PC-9 (cell line): ENCODE results near the gene MIGA1. TPM values are rescaled to one million over a fixed set of nuclear protein-coding genes. Genes with fewer than 3 reads are reported as not detected.

ENCODE experiments used
- BruUV-seq: library from RNA; stranded (reverse); fragments of 400-500 nt; replicated peaks from 2 replicates; lab custom pipeline; 2021; lab: Mats Ljungman, UMichigan
- CTCF ChIA-PET: fragments of 300-600 bp; sonication (Branson Sonifier 250); formaldehyde crosslinking; loops from one replicate; lab custom pipeline; 2022; ENCODE audit warnings: antibody characterized with exemption; lab: Charles Lee
- POLR2A ChIA-PET: fragments of 300-600 bp; sonication (Branson Sonifier 250); formaldehyde crosslinking; loops from one replicate; lab custom pipeline; 2022; ENCODE audit warnings: antibody characterized with exemption; ENCODE audit not compliant: unreplicated experiment; lab: Charles Lee
- DNase-seq, 2 experiments: peaks; one replicate each; pipeline versions ENCODE4 v3.0.0 to v3.0.0-alpha.2; 2015 to 2022; ENCODE audit warnings: mixed read lengths in 1 of 2
- H2AFZ ChIP-seq: fragments of 200-600 bp; sonication (generic); 2 replicates; pipeline ENCODE4 v1.8.1; 2017; ENCODE audit warnings: antibody characterized with exemption
- H3F3A ChIP-seq: fragments of 200-600 bp; sonication (generic); 2 replicates; pipeline ENCODE4 v1.8.1; 2017; ENCODE audit warnings: antibody characterized with exemption, mild to moderate bottlenecking, low read depth; ENCODE audit not compliant: insufficient read depth
- H3K27ac ChIP-seq: fragments of 200-600 bp; sonication (generic); 2 replicates; pipeline ENCODE4 v1.6.1; 2016; ENCODE audit warnings: mixed run types
- H3K27me3 ChIP-seq: fragments of 200-600 bp; sonication (generic); 2 replicates; pipeline ENCODE4 v1.6.1; 2016; ENCODE audit warnings: low read depth, mixed run types; ENCODE audit not compliant: insufficient read depth
- H3K36me3 ChIP-seq: fragments of 200-600 bp; sonication (generic); 2 replicates; pipeline ENCODE4 v1.6.1; 2016; ENCODE audit warnings: low read depth, mixed run types
- H3K4me1 ChIP-seq: fragments of 200-600 bp; sonication (generic); replicated peaks from 2 replicates; pipeline ENCODE4 v1.6.1; 2016; ENCODE audit warnings: mixed run types; ENCODE audit not compliant: insufficient read depth
- H3K4me2 ChIP-seq: fragments of 200-600 bp; sonication (generic); 2 replicates; pipeline ENCODE4 v1.6.1; 2017; ENCODE audit warnings: mixed run types
- H3K4me3 ChIP-seq: fragments of 200-600 bp; sonication (generic); 2 replicates; pipeline ENCODE4 v1.6.1; 2016; ENCODE audit warnings: mixed run types
- H3K79me2 ChIP-seq: fragments of 200-600 bp; sonication (generic); 2 replicates; pipeline ENCODE4 v1.6.1; 2017; ENCODE audit warnings: low read depth, mixed run types
- H3K9me2 ChIP-seq: fragments of 200-600 bp; sonication (generic); 2 replicates; pipeline ENCODE4 v1.8.1; 2017; ENCODE audit warnings: mild to moderate bottlenecking; ENCODE audit not compliant: insufficient read depth
- H3K9me3 ChIP-seq: fragments of 200-600 bp; sonication (generic); 2 replicates; pipeline ENCODE4 v1.8.1; 2016; ENCODE audit warnings: low read depth; ENCODE audit not compliant: insufficient read depth
- H4K20me1 ChIP-seq: fragments of 200-600 bp; sonication (generic); 2 replicates; pipeline ENCODE4 v1.8.1; 2017; ENCODE audit not compliant: insufficient read depth
- EZH2 ChIP-seq: fragments of 200-600 bp; sonication (generic); IDR thresholded peaks from 2 replicates; pipeline ENCODE4 v1.8.0; 2017; ENCODE audit warnings: antibody characterized with exemption, low read depth
- intact Hi-C: fragments of 100-400 bp; cut with micrococcal nuclease; formaldehyde crosslinking; loops from one replicate; pipeline ENCODE4 v1.10.0; 2022; ENCODE audit not compliant: unreplicated experiment
- total RNA-seq: library from RNA; stranded (reverse); gene quantifications from 2 replicates; pipeline ENCODE4 v1.2.3, GENCODE V29; 2021
- TF ChIP-seq, protein P1 (sequence below): fragments of 200-600 bp; sonication (generic); conservative IDR thresholded peaks from 2 replicates; pipeline ENCODE4 v1.6.1; 2017; ENCODE audit warnings: mixed run types, antibody characterized with exemption, mild to moderate bottlenecking, moderate library complexity

MIGA1 gene
- total RNA-seq, 1 experiment from 2014 or later = 11.5 TPM

DNA sequence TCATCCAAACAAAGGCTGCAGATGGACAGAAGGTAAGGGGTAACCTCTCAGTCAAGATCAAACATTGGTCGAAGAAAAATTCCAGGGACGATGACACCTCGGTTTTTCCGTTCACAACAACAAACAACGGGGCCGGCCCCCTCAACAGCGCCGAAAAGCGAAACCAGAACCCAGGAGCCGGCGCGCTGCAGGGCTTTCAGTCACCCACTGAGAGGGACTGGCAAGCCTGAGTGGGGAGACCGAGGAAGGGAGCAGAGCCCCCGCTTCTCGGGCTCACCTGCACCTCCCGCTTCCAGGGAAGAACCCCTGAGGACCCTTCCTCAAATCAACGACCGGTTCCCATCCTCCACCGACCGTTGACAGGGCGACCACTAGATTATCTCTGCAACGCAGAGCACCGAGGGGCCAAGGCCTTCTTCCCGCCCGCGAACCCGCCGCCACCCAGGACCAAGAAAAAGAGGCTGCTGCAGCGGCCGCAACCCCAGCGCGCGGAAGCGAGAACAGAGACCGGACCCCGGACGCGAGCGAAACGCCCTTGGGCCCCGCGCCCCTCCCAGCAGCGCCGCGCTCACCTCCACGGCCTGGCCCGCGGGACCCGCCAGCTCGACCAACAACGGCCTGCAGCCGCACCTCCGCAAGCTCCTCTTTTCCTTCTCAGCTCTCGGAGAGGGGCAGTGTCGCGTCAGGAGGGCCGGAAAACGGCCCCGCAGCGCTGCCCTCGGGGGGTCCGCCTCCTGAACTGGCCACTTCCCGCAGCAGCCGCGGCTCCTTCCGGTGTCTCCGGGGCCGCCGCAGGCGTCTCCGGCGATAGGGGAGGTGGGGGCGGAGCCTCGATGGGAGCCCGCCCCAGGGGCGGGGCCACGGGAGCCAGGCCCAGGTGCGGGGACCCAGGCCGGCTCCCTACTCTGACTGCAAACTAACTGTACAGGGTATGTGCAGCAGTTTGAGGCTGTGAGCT, 20.1 kb upstream of the MIGA1 start, which contains the start of gene USP33:
Gene USP33 (minus strand): TSS at position 782 of the 958 bp plus-strand sequence. CDS start 18,155 bp downstream, outside the sequence.
- Histone ChIP-seq H3K4me2 (peak within 1 kb of the TSS; percentile 87), H4K20me1 (peaks cover 24% of the 10 kb centered on the region), H3K79me2 (peaks cover 52% of the 10 kb centered on the region), H3F3A (peaks cover 28% of the 10 kb centered on the region; the same call in 1 of the 2 replicates), H3K9me3 (no peaks in the 10 kb centered on the region), H3K9me2 (no peaks in the 10 kb centered on the region), H2AFZ (peak within 1 kb of the TSS; percentile 99), H3K4me1 (peaks cover 34% of the 10 kb centered on the region), H3K27me3 (no peaks in the 10 kb centered on the region), H3K27ac (peak within 1 kb of the TSS; percentile 69), H3K36me3 (no peaks in the 10 kb centered on the region; the same call in 1 of the 2 replicates), H3K4me3 (peak within 1 kb of the TSS; percentile 90)
- POLR2A ChIA-PET = interaction anchor here (0.6 to 0.7 kb wide), 2 partner anchors 31 to 413 kb away, joined by 3 to 4 read pairs; no protein-coding TSS in a partner anchor
- CTCF ChIA-PET = no interaction called here
- intact Hi-C loops = loop anchor here (1.0 kb wide), 1 partner anchor 20 kb away; the partner anchor contains the start of gene MIGA1
- TSS peak; percentile 65 for BruUV-seq
- no peak for TF ChIP-seq EZH2
- TF ChIP-seq, protein P1, sequence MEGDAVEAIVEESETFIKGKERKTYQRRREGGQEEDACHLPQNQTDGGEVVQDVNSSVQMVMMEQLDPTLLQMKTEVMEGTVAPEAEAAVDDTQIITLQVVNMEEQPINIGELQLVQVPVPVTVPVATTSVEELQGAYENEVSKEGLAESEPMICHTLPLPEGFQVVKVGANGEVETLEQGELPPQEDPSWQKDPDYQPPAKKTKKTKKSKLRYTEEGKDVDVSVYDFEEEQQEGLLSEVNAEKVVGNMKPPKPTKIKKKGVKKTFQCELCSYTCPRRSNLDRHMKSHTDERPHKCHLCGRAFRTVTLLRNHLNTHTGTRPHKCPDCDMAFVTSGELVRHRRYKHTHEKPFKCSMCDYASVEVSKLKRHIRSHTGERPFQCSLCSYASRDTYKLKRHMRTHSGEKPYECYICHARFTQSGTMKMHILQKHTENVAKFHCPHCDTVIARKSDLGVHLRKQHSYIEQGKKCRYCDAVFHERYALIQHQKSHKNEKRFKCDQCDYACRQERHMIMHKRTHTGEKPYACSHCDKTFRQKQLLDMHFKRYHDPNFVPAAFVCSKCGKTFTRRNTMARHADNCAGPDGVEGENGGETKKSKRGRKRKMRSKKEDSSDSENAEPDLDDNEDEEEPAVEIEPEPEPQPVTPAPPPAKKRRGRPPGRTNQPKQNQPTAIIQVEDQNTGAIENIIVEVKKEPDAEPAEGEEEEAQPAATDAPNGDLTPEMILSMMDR = no peak
- peak; percentile 75 to 93 for DNase-seq

DNA sequence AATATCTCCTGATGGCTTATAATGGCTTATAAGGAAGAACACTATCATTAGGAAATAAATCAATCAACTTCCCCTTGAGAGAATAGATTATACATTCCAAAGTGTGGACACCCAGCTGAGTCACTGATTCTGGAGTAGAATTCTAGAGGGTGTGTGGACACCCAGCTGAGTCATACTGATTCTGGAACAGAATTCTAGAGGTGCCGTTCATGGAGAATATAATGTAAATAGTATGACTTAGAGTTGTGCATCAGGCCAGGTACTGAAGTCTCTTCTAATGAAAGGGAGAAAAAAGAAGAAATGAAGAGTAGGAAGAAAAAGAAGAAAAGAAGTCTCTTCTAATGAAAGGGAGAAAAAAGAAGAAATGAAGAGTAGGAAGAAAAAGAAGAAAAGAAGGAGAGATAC, 17.4 kb upstream of the MIGA1 start:
- H3K27ac ChIP-seq = peak overlapping the region; percentile 42

DNA sequence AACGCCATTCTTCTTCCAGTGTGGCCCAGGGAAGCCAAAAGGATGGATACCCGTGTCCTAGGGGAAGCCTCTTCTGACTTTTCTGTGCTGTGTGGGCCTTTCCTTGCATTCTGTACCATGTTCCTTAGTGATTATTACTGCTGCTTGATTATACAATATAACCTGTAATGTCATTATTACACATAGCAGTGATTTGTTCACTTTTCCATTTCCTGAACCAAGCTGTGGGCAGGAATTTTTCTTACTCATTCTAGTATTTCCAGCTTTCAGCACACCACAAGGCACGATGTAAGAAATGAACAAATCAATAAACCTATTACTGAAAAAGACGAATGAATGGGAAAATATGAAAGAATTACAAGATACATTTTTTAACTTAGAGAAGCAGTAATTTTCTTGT, 11.4 kb upstream of the MIGA1 start:
- no peaks in the 10 kb centered on the region for H3K4me1 ChIP-seq
- TF ChIP-seq EZH2 = no peak
- TF ChIP-seq, protein P1 = no peak
- no peaks in the 10 kb centered on the region for H3K9me2 ChIP-seq
- H4K20me1 ChIP-seq = no peaks in the 10 kb centered on the region
- H3F3A ChIP-seq = no peaks in the 10 kb centered on the region
- H3K36me3 ChIP-seq = no peaks in the 10 kb centered on the region
- no peaks in the 10 kb centered on the region for H3K27me3 ChIP-seq
- ChIA-PET CTCF (no interaction called here), POLR2A (no interaction called here)
- intact Hi-C loops = no loop called here
- H3K79me2 ChIP-seq = no peaks in the 10 kb centered on the region
- H2AFZ ChIP-seq = no peak overlapping the region
- DNase-seq = no peak
- H3K4me2 ChIP-seq = no peak overlapping the region
- no peak overlapping the region for H3K4me3 ChIP-seq
- BruUV-seq = no TSS peak
- H3K9me3 ChIP-seq = no peaks in the 10 kb centered on the region
- H3K27ac ChIP-seq = no peak overlapping the region

More for the DNA sequence above, 17.4 kb upstream of the MIGA1 start:
- no peak overlapping the region for H3K4me3 ChIP-seq
- H3K36me3 ChIP-seq = no peaks in the 10 kb centered on the region
- H3K9me2 ChIP-seq = no peaks in the 10 kb centered on the region
- no peak overlapping the region for H2AFZ ChIP-seq
- intact Hi-C loops = no loop called here
- 0 out of 2 replicates have a peak overlapping the region, but pooled peaks have one; percentile 10 for H3K4me2 ChIP-seq
- H3K79me2 ChIP-seq = peaks cover 25% of the 10 kb centered on the region
- BruUV-seq = no TSS peak
- no peaks in the 10 kb centered on the region for H3K9me3 ChIP-seq
- ChIA-PET POLR2A (no interaction called here), CTCF (no interaction called here)
- peaks cover 6% of the 10 kb centered on the region for H4K20me1 ChIP-seq
- H3F3A ChIP-seq = peaks cover 28% of the 10 kb centered on the region; the same call in 1 of the 2 replicates
- peak; percentile 15 to 88 for DNase-seq
- TF ChIP-seq, protein P1 = no peak
- peaks cover 20% of the 10 kb centered on the region for H3K4me1 ChIP-seq
- H3K27me3 ChIP-seq = no peaks in the 10 kb centered on the region
